ENCODE data around the gene MICU1.

DNA sequence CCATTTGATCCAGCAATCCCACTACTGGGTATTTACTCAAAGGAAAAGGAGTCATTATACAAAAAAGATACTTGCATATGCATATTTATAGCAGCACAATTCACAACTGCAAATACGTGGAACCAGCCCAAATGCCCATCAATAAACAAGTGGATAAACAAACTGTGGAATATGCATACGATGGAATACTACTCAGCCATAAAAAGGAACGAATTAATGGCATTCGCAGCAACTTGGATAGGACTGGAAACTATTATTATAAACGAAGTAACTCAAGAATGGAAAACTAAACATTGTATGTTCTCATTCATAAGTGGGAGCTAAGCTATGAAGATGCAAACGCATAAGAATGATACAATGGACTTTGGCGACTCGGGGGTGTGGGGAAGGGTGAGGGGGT, 108.6 kb downstream of the MICU1 start:
- TF ChIP-seq GATA2 (IDR thresholded peaks at IDR 0.05; ENCODE audit: low read depth, low read length) (no peak), GATA3 (IDR thresholded peaks at IDR 0.05; ENCODE audit: low read depth, low read length) (no peak)

Data from SH-SY5Y (cell line).